Glutamatergic neuron (in vitro differentiated cells): ENCODE results near the gene OR5A1. TPM values are rescaled to one million over a fixed set of nuclear protein-coding genes. Genes with fewer than 3 reads are reported as not detected.

Source experiments
- DNase-seq: peaks from one replicate; pipeline ENCODE4 v3.0.0; 2022
- H3K27ac Mint-ChIP-seq: one replicate; pipeline ENCODE4 v1.8.0; 2020; ENCODE audit warnings: mild to moderate bottlenecking, mixed read lengths, inconsistent platforms; ENCODE audit not compliant: unreplicated experiment
- H3K27me3 Mint-ChIP-seq: one replicate; pipeline ENCODE4 v1.8.0; 2020; ENCODE audit warnings: mild to moderate bottlenecking, moderate library complexity, mixed read lengths, inconsistent platforms; ENCODE audit not compliant: unreplicated experiment
- H3K36me3 Mint-ChIP-seq: one replicate; pipeline ENCODE4 v1.8.0; 2020; ENCODE audit warnings: mild to moderate bottlenecking, mixed read lengths, inconsistent platforms; ENCODE audit not compliant: unreplicated experiment
- H3K4me1 Mint-ChIP-seq: one replicate; pipeline ENCODE4 v1.8.0; 2020; ENCODE audit warnings: mild to moderate bottlenecking, low read depth, mixed read lengths, inconsistent platforms; ENCODE audit not compliant: unreplicated experiment
- H3K4me3 Mint-ChIP-seq: one replicate; pipeline ENCODE4 v1.8.0; 2020; ENCODE audit warnings: mild to moderate bottlenecking, mixed read lengths, inconsistent platforms; ENCODE audit not compliant: unreplicated experiment
- H3K9me3 Mint-ChIP-seq: one replicate; pipeline ENCODE4 v1.8.0; 2020; ENCODE audit warnings: mild to moderate bottlenecking, moderate library complexity, mixed read lengths, inconsistent platforms; ENCODE audit not compliant: unreplicated experiment
- total RNA-seq: library from RNA; stranded (reverse); fragmentation: NEBNext Ultra II Directional; extraction: Animal tissue kit (Norgen Biotek cat#: 25700); gene quantifications from one replicate; pipeline ENCODE4 v1.2.1, GENCODE V29; 2021; ENCODE audit not compliant: unreplicated experiment
- TF ChIP-seq, protein P1 (sequence below): fragments of 200-600 bp; sonication (generic); IDR thresholded peaks from one replicate; pipeline ENCODE4 v1.5.0; 2021; ENCODE audit not compliant: partially characterized antibody, unreplicated experiment

The OR5A1 gene
- total RNA-seq, 1 donor from 2014 or later: not detected

DNA sequence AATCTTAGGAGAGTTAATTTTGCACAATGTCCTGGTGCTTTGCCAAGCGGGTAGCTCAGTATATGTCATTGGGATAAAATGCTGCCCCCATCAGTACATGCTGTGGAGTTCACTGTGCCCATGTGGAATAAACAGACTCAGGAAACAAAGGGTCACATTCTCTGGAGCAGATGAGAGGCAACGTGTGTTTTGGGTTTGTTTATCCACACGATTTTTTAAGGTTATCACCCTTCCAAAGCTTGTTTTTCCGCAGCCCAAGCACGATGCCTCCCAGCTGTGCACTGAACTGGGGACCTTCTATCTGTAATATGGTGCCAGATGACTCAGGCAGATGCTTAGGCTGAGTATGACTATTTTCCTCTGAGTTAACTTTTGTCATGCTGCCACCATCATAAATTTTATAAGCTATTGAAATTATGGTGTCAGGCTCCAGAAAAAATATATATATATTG is 26.9 kb downstream of the OR5A1 start:
- no peaks in the 10 kb centered on the region for H3K36me3 Mint-ChIP-seq
- peaks cover 1% of the 10 kb centered on the region for H3K9me3 Mint-ChIP-seq
- no peak overlapping the region for H3K4me3 Mint-ChIP-seq
- H3K27me3 Mint-ChIP-seq: peaks cover 5% of the 10 kb centered on the region
- TF ChIP-seq, protein P1, sequence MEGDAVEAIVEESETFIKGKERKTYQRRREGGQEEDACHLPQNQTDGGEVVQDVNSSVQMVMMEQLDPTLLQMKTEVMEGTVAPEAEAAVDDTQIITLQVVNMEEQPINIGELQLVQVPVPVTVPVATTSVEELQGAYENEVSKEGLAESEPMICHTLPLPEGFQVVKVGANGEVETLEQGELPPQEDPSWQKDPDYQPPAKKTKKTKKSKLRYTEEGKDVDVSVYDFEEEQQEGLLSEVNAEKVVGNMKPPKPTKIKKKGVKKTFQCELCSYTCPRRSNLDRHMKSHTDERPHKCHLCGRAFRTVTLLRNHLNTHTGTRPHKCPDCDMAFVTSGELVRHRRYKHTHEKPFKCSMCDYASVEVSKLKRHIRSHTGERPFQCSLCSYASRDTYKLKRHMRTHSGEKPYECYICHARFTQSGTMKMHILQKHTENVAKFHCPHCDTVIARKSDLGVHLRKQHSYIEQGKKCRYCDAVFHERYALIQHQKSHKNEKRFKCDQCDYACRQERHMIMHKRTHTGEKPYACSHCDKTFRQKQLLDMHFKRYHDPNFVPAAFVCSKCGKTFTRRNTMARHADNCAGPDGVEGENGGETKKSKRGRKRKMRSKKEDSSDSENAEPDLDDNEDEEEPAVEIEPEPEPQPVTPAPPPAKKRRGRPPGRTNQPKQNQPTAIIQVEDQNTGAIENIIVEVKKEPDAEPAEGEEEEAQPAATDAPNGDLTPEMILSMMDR: no peak
- DNase-seq: no peak
- H3K27ac Mint-ChIP-seq: no peak overlapping the region
- no peaks in the 10 kb centered on the region for H3K4me1 Mint-ChIP-seq

DNA sequence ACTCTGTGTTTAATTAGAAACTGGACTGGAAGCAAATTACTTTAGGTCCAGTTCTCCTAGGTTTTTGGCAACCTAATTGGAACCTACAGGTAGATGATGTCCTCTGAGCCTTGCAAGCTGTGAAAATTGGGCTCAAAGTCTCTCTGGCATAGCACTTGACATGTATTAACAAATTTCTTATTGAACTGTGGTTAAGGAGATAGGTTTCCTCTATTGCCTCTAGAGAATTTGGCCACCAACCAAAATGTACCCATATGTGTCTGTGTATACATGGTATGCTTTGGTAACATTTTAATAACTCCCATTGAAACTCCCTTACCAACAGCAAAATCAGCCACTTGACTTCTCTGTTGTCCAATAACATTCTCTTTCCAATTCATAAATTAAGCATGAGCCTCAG is 36.7 kb downstream of the OR5A1 start, which contains the start of gene OR4D10:
Gene OR4D10, plus strand, starts transcription at position 301 of the 400 bp plus-strand sequence. CDS start 4,115 bp downstream, outside the sequence.
- Mint-ChIP-seq H3K9me3 (peaks cover 2% of the 10 kb centered on the region), H3K36me3 (no peaks in the 10 kb centered on the region), H3K4me3 (no peak within 1 kb of the TSS), H3K27me3 (peaks cover 1% of the 10 kb centered on the region), H3K27ac (no peak within 1 kb of the TSS), H3K4me1 (no peaks in the 10 kb centered on the region)
- TF ChIP-seq, protein P1: no peak
- DNase-seq: no peak

DNA sequence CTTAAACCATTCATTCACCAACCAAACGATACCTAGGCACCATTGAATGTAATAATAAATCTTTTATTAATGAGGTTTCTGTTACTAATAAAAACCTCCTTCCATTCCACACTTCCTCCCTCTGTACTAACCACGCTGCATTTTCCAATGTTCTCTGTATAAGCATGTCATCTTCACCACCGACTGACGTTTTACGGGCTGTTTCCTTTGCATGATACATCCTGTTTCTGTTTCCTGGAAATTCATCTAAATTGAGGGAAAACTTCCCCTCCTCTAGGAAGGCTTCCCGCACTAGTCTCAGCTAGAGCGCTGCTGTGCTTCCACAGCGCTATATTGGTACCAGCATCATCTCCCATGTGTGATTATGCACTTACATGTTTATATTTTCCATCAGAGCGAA is 38.9 kb downstream of the OR5A1 start:
- no peaks in the 10 kb centered on the region for H3K36me3 Mint-ChIP-seq
- peaks cover 2% of the 10 kb centered on the region for H3K27me3 Mint-ChIP-seq
- no peaks in the 10 kb centered on the region for H3K9me3 Mint-ChIP-seq
- TF ChIP-seq, protein P1: no peak
- no peak overlapping the region for H3K4me3 Mint-ChIP-seq
- H3K27ac Mint-ChIP-seq: no peak overlapping the region
- no peak for DNase-seq
- no peaks in the 10 kb centered on the region for H3K4me1 Mint-ChIP-seq

DNA sequence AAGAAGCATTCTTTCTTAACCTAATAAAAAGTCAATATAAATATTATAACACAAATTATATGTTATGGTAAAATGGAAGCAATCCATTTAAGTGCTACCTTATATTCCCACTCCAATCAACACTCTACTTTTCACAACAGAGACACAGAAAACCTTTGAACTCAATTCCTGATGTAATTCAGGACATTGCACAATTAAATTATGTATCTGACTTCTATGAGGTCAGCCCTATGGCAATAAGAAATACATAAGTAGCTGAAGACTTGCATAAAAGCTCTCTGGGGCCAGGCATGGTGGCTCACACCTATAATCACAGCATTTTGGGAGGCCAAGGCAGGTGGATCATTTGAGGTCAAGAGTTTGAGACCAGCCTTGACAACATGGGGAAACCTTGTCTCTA is 43.6 kb downstream of the OR5A1 start:
- Mint-ChIP-seq H3K4me1 (no peaks in the 10 kb centered on the region), H3K36me3 (no peaks in the 10 kb centered on the region), H3K9me3 (no peaks in the 10 kb centered on the region), H3K4me3 (no peak overlapping the region), H3K27ac (no peak overlapping the region), H3K27me3 (peaks cover 2% of the 10 kb centered on the region)
- DNase-seq: no peak
- TF ChIP-seq, protein P1: no peak

DNA sequence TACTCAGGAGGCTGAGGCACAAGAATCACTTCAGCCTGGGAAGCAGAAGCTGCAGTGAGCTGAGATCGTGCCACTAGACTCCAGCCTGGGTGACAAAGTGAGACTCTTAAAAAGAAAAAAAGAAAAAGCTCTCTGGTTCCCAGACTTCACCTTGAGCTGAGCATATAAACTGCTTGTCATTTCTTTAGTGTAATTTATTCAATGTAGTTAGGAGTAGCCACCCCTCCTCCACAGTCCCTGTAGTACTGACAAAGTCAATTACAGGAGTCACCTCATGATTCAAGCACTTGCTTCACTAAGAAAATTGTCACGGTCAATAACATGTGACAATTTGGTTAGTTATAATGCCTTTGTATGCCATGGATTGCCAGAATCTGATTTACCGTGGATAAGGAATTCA is 44.1 kb downstream of the OR5A1 start:
- no peaks in the 10 kb centered on the region for H3K36me3 Mint-ChIP-seq
- H3K27me3 Mint-ChIP-seq: peaks cover 2% of the 10 kb centered on the region
- H3K4me1 Mint-ChIP-seq: no peaks in the 10 kb centered on the region
- no peak overlapping the region for H3K4me3 Mint-ChIP-seq
- H3K9me3 Mint-ChIP-seq: no peaks in the 10 kb centered on the region
- TF ChIP-seq, protein P1: no peak
- H3K27ac Mint-ChIP-seq: no peak overlapping the region
- no peak for DNase-seq

Other genes with a start within 250 kb of the OR5A1 start
- gene MPEG1, start 223.5 kb upstream of the OR5A1 start, total RNA-seq: not detected
- not detected for gene OR5AN1, start 77.6 kb upstream of the OR5A1 start, total RNA-seq
- gene OR5A2, start 10.1 kb upstream of the OR5A1 start, total RNA-seq: not detected
- not detected for gene OR4D6, start 20.5 kb downstream of the OR5A1 start, total RNA-seq
- not detected for gene OR4D10, start 36.8 kb downstream of the OR5A1 start, total RNA-seq
- not detected for gene OR4D11, start 67.1 kb downstream of the OR5A1 start, total RNA-seq
- not detected for gene OR4D9, start 75.1 kb downstream of the OR5A1 start, total RNA-seq
- gene OSBP, start 179.3 kb downstream of the OR5A1 start, total RNA-seq: 36.0 TPM
- gene PATL1, start 232.6 kb downstream of the OR5A1 start, total RNA-seq: 17.3 TPM